Calu3 (cell line): ENCODE results near the gene TCTN1. TPM values are rescaled to one million over a fixed set of nuclear protein-coding genes. Genes with fewer than 3 reads are reported as not detected.
"Not testable (repeated sequence)": the region's sequence is repeated elsewhere in the genome, so short reads cannot be mapped to it uniquely, and the experiment has no call there.

Experiments
- BruUV-seq: library from RNA; stranded (reverse); fragments of 400-500 nt; replicated peaks from 2 replicates; lab custom pipeline; 2021; lab: Mats Ljungman, UMichigan
- CTCF ChIA-PET: fragments of 300-600 bp; sonication (Branson Sonifier 250); formaldehyde crosslinking; loops from one replicate; lab custom pipeline; 2022; ENCODE audit warnings: antibody characterized with exemption; lab: Charles Lee
- DNase-seq: peaks from one replicate; pipeline ENCODE4 v3.0.0; 2022
- H3K27ac Mint-ChIP-seq: one replicate; pipeline ENCODE4 v1.8.0; 2022; ENCODE audit warnings: mixed read lengths; ENCODE audit not compliant: unreplicated experiment
- H3K27me3 Mint-ChIP-seq: one replicate; pipeline ENCODE4 v1.8.0; 2022; ENCODE audit warnings: mixed read lengths; ENCODE audit not compliant: unreplicated experiment
- H3K36me3 Mint-ChIP-seq: one replicate; pipeline ENCODE4 v1.8.0; 2022; ENCODE audit warnings: mild to moderate bottlenecking, moderate library complexity, mixed read lengths; ENCODE audit not compliant: insufficient read depth, unreplicated experiment
- H3K4me1 Mint-ChIP-seq: one replicate; pipeline ENCODE4 v1.8.0; 2022; ENCODE audit warnings: mild to moderate bottlenecking, low read depth, mixed read lengths; ENCODE audit not compliant: unreplicated experiment
- H3K4me3 Mint-ChIP-seq: one replicate; pipeline ENCODE4 v1.8.0; 2022; ENCODE audit warnings: mild to moderate bottlenecking, low read depth, moderate library complexity, mixed read lengths; ENCODE audit not compliant: unreplicated experiment
- H3K9me3 Mint-ChIP-seq: one replicate; pipeline ENCODE4 v1.8.0; 2022; ENCODE audit warnings: low read depth, mixed read lengths; ENCODE audit not compliant: unreplicated experiment
- CTCF ChIP-seq: fragments of 200-600 bp; IDR thresholded peaks from one replicate; pipeline ENCODE4 v1.8.0; 2022; ENCODE audit warnings: antibody characterized with exemption; ENCODE audit not compliant: unreplicated experiment
- intact Hi-C: fragments of 100-400 bp; cut with micrococcal nuclease; formaldehyde crosslinking; loops from one replicate; pipeline ENCODE4 v1.10.0; 2022; ENCODE audit not compliant: unreplicated experiment
- total RNA-seq: library from RNA; stranded (reverse); gene quantifications from 2 replicates; pipeline ENCODE4 v1.2.3, GENCODE V29; 2022

TCTN1 gene
- total RNA-seq, 1 experiment from 2014 or later, result 41.8 TPM

- no peak for DNase-seq
- no peaks in the 10 kb centered on the region for H3K27me3 Mint-ChIP-seq
- no peak overlapping the region for H3K4me3 Mint-ChIP-seq
- no peaks in the 10 kb centered on the region for H3K36me3 Mint-ChIP-seq
- CTCF ChIA-PET, result interaction anchor here (0.7 kb wide), 1 partner anchor 228 kb away, joined by 3 read pairs; no protein-coding TSS in a partner anchor
- H3K27ac Mint-ChIP-seq, result no peak overlapping the region
- H3K4me1 Mint-ChIP-seq, result peaks cover 11% of the 10 kb centered on the region
- no peak for TF ChIP-seq CTCF
- no peaks in the 10 kb centered on the region for H3K9me3 Mint-ChIP-seq
- BruUV-seq, result no TSS peak
- intact Hi-C loops, result no loop called here
Observed at GRCh38 chr12:110592078-110592477, 21.9 kb upstream of the TCTN1 start.

- H3K27me3 Mint-ChIP-seq, DNase-seq, H3K9me3 Mint-ChIP-seq, H3K4me3 Mint-ChIP-seq, intact Hi-C loops, H3K36me3 Mint-ChIP-seq, H3K27ac Mint-ChIP-seq, BruUV-seq: not testable (repeated sequence)
- H3K4me1 Mint-ChIP-seq, result peaks cover 11% of the 10 kb centered on the region
- CTCF ChIA-PET, result interaction anchor here (0.6 kb wide), 1 partner anchor 180 kb away, joined by 3 read pairs; no protein-coding TSS in a partner anchor
Observed at GRCh38 chr12:110592919-110593318, 21.0 kb upstream of the TCTN1 start.

GRCh38 chr12:110597885-110598284 lies 16.0 kb upstream of the TCTN1 start:
- Mint-ChIP-seq H3K4me1 (peaks cover 8% of the 10 kb centered on the region), H3K27me3 (no peaks in the 10 kb centered on the region), H3K9me3 (no peaks in the 10 kb centered on the region), H3K4me3 (no peak overlapping the region), H3K36me3 (no peaks in the 10 kb centered on the region), H3K27ac (no peak overlapping the region)
- TF ChIP-seq CTCF, result no peak
- intact Hi-C loops, result no loop called here
- CTCF ChIA-PET, result interaction anchor here (1.8 kb wide), 1 partner anchor 46 kb away, joined by 3 read pairs; no protein-coding TSS in a partner anchor
- no TSS peak for BruUV-seq
- DNase-seq, result no peak

GRCh38 chr12:110599334-110599733 lies 14.6 kb upstream of the TCTN1 start:
- no peak overlapping the region for H3K4me3 Mint-ChIP-seq
- DNase-seq, result no peak
- no peaks in the 10 kb centered on the region for H3K27me3 Mint-ChIP-seq
- intact Hi-C loops, result no loop called here
- peaks cover 8% of the 10 kb centered on the region for H3K4me1 Mint-ChIP-seq
- no peak for TF ChIP-seq CTCF
- H3K36me3 Mint-ChIP-seq, result no peaks in the 10 kb centered on the region
- no TSS peak for BruUV-seq
- no peaks in the 10 kb centered on the region for H3K9me3 Mint-ChIP-seq
- CTCF ChIA-PET, result interaction anchor here (0.5 to 1.3 kb wide), 3 partner anchors 46 to 294 kb away, joined by 3 to 11 read pairs (median 5); no protein-coding TSS in a partner anchor
- H3K27ac Mint-ChIP-seq, result no peak overlapping the region

- Mint-ChIP-seq H3K27ac (peak overlapping the region; percentile 27), H3K36me3 (no peaks in the 10 kb centered on the region), H3K4me1 (peaks cover 8% of the 10 kb centered on the region), H3K9me3 (no peaks in the 10 kb centered on the region), H3K27me3 (no peaks in the 10 kb centered on the region), H3K4me3 (no peak overlapping the region)
- CTCF ChIA-PET, result interaction anchor here (0.5 to 3.5 kb wide), 8 partner anchors 19 to 150 kb away, joined by 3 to 22 read pairs (median 7); partner anchors contain the start of genes ARPC3, FAM216A and GPN3
- BruUV-seq, result no TSS peak
- intact Hi-C loops, result loop anchor here (1.0 to 5.0 kb wide), 4 partner anchors 48 to 498 kb away; partner anchors contain the start of gene ARPC3
- no peak for DNase-seq
- peak; percentile 61 for TF ChIP-seq CTCF
Observed at GRCh38 chr12:110600254-110600653, 13.7 kb upstream of the TCTN1 start.
